ENCODE data around the gene EMC9. TPM values are rescaled to one million over a fixed set of nuclear protein-coding genes. Genes with fewer than 3 reads are reported as not detected.

The EMC9 gene
- total RNA-seq, 1 experiment from 2014 or later = 27.4 TPM

DNA sequence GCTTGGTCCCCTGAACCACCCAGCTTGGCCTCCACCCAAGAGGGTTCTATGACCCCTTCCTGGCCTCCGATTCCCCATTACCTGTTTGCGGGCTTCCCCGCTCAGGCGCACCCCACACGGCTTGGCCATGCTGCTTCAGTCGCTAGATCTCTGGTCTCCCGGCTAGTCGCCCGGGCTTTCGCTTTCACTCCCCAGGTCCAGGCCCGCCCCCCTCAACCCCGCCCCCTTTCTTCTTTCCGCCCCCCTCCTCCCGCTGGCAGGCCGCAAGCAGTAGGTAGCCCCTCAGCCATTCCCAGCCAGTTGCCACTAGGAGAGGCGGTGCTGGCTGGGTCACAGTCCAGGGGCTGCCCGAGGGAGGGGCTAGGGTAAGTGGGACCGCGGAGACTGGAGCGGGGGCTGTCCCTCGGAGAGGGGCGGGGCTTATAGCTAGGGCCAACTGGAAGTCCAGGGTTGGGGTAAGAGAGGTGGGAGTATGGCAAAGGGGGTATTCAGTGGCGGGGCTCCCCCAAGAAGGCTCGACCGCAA lies 5.1 kb upstream of the EMC9 start, which contains the start of gene PSME2:
Gene PSME2, minus strand, starts transcription at position 158 of the 525 bp plus-strand sequence. Its CDS starts 29 bp downstream, at position 129.
- intact Hi-C loops (cut with micrococcal nuclease; ENCODE audit: unreplicated experiment) = loop anchor here (1.0 to 2.0 kb wide), 2 partner anchors 32 to 66 kb away; partner anchors contain the start of genes CHMP4A, DCAF11 and NRL
- peaks cover 10% of the 10 kb centered on the region for H3F3A ChIP-seq (ENCODE audit: insufficient read depth, low read depth)
- ChIA-PET POLR2A (ENCODE audit: unreplicated experiment) (interaction anchor here (0.5 to 1.8 kb wide), 4 partner anchors 32 to 1026 kb away, joined by 3 to 26 read pairs (median 3); partner anchors contain the start of genes DCAF11 and NRL), CTCF (interaction anchor here (0.6 to 1.4 kb wide), 4 partner anchors 15 to 637 kb away, joined by 3 to 4 read pairs (median 4); partner anchors contain the start of genes DCAF11, IRF9 and NRL)
- peak within 1 kb of the TSS; percentile 79 for H2AFZ ChIP-seq
- H3K9me2 ChIP-seq (ENCODE audit: insufficient read depth) = no peaks in the 10 kb centered on the region
- no peaks in the 10 kb centered on the region for H3K27me3 ChIP-seq (ENCODE audit: insufficient read depth, low read depth)
- no peaks in the 10 kb centered on the region for H3K9me3 ChIP-seq (ENCODE audit: insufficient read depth, low read depth)
- no TSS peak for BruUV-seq (replicated peaks)
- H3K4me1 ChIP-seq (replicated peaks; ENCODE audit: insufficient read depth) = peaks cover 15% of the 10 kb centered on the region
- peak; percentile 90 to 95 for DNase-seq
- no peaks in the 10 kb centered on the region; the same call in 1 of the 2 replicates for H3K36me3 ChIP-seq (ENCODE audit: low read depth)
- H4K20me1 ChIP-seq (ENCODE audit: insufficient read depth) = no peaks in the 10 kb centered on the region
- H3K4me2 ChIP-seq = peak within 1 kb of the TSS; percentile 93
- TF ChIP-seq EZH2 (IDR thresholded peaks at IDR 0.05; ENCODE audit: low read depth) = no peak
- TF ChIP-seq, protein P1, sequence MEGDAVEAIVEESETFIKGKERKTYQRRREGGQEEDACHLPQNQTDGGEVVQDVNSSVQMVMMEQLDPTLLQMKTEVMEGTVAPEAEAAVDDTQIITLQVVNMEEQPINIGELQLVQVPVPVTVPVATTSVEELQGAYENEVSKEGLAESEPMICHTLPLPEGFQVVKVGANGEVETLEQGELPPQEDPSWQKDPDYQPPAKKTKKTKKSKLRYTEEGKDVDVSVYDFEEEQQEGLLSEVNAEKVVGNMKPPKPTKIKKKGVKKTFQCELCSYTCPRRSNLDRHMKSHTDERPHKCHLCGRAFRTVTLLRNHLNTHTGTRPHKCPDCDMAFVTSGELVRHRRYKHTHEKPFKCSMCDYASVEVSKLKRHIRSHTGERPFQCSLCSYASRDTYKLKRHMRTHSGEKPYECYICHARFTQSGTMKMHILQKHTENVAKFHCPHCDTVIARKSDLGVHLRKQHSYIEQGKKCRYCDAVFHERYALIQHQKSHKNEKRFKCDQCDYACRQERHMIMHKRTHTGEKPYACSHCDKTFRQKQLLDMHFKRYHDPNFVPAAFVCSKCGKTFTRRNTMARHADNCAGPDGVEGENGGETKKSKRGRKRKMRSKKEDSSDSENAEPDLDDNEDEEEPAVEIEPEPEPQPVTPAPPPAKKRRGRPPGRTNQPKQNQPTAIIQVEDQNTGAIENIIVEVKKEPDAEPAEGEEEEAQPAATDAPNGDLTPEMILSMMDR (conservative IDR thresholded peaks at IDR 0.05) = no peak
- peak within 1 kb of the TSS; percentile 63 for H3K4me3 ChIP-seq
- peak within 1 kb of the TSS; percentile 29; the same call in 1 of the 2 replicates for H3K27ac ChIP-seq
- H3K79me2 ChIP-seq (ENCODE audit: low read depth) = peaks cover 37% of the 10 kb centered on the region

DNA sequence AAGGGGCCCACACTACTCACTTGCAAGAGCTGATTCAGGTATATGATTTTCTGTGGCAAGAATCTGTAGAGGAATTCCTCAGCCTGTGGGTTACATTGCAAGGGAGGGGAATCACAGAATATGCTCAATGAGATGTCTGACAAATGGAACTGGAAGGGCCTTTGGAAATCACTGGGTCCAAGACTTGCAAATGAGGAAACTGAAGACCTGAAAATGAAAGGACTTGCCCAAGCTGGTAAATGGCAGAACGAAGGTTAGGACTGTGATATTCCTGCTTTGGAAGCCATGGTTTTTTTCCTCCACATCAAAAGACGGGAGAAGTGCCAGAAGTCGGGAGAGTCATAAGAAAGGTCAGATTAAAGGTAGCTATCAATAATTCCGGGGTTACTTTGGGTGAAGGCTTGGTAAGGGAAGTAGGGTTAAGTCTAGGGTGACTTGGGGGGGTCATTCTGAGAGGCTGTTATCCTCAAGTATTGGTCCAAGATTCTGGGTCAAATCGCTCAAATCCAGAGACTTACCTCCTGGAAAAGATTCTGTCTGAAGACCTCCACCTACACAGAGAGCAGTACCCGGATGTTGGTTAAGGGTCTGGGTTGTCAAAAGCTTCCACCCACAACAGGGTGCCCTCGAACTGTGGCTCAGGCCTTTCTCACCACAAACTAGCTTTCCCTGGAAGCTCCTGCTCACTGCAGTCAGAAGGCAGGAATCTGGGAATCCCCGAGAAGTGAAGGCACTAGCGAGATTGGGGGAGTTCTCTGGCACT lies 4.5 kb upstream of the EMC9 start:
- H3K36me3 ChIP-seq (ENCODE audit: low read depth) = no peaks in the 10 kb centered on the region; the same call in 1 of the 2 replicates
- H3K4me1 ChIP-seq (replicated peaks; ENCODE audit: insufficient read depth) = peaks cover 15% of the 10 kb centered on the region
- no peak for TF ChIP-seq EZH2 (IDR thresholded peaks at IDR 0.05; ENCODE audit: low read depth)
- TF ChIP-seq, protein P1 (conservative IDR thresholded peaks at IDR 0.05) = no peak
- BruUV-seq (replicated peaks) = TSS peak; percentile 53
- ChIA-PET POLR2A (ENCODE audit: unreplicated experiment) (interaction anchor here (0.5 to 1.8 kb wide), 3 partner anchors 9 to 35 kb away, joined by 4 to 26 read pairs (median 5); partner anchors contain the start of genes DCAF11 and NRL), CTCF (interaction anchor here (0.6 to 1.4 kb wide), 3 partner anchors 15 to 54 kb away, joined by 3 to 4 read pairs (median 4); partner anchors contain the start of genes DCAF11, IRF9 and NRL)
- no peak for DNase-seq
- peak overlapping the region; percentile 29; the same call in 1 of the 2 replicates for H3K27ac ChIP-seq
- H3F3A ChIP-seq (ENCODE audit: insufficient read depth, low read depth) = peaks cover 10% of the 10 kb centered on the region
- H3K9me3 ChIP-seq (ENCODE audit: insufficient read depth, low read depth) = no peaks in the 10 kb centered on the region
- peak overlapping the region; percentile 93 for H3K4me2 ChIP-seq
- H3K79me2 ChIP-seq (ENCODE audit: low read depth) = peaks cover 37% of the 10 kb centered on the region
- intact Hi-C loops (cut with micrococcal nuclease; ENCODE audit: unreplicated experiment) = loop anchor here (1.0 to 2.0 kb wide), 2 partner anchors 32 to 67 kb away; partner anchors contain the start of genes CHMP4A, DCAF11 and NRL
- no peaks in the 10 kb centered on the region for H4K20me1 ChIP-seq (ENCODE audit: insufficient read depth)
- H3K4me3 ChIP-seq = peak overlapping the region; percentile 63
- no peaks in the 10 kb centered on the region for H3K27me3 ChIP-seq (ENCODE audit: insufficient read depth, low read depth)
- H2AFZ ChIP-seq = peak overlapping the region; percentile 79
- no peaks in the 10 kb centered on the region for H3K9me2 ChIP-seq (ENCODE audit: insufficient read depth)

DNA sequence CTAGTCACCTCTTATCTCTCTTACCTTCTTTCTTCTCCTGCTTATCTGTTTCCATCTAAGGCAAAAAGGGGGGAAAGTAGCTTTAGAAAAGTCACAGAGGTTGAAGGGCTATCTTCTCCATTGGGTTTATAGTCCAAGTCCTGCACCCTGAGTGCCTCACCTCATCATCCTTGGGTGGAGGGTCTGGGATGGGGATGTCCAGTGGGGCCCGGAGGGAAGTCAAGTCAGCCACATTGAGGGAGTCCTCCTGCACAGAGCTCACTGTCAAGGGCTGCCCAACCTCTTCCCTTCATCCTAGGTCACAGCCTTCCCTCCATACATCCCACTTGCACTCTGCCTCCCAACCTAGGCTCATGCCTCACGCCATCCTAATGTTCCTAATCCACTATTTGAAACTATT lies 3.8 kb upstream of the EMC9 start:
- Histone ChIP-seq H3K27me3 (ENCODE audit: insufficient read depth, low read depth) (no peaks in the 10 kb centered on the region), H3K9me2 (ENCODE audit: insufficient read depth) (no peaks in the 10 kb centered on the region), H3K79me2 (ENCODE audit: low read depth) (peaks cover 37% of the 10 kb centered on the region), H3K36me3 (ENCODE audit: low read depth) (no peaks in the 10 kb centered on the region; the same call in 1 of the 2 replicates), H3F3A (ENCODE audit: insufficient read depth, low read depth) (peaks cover 10% of the 10 kb centered on the region), H3K9me3 (ENCODE audit: insufficient read depth, low read depth) (no peaks in the 10 kb centered on the region), H3K4me3 (peak overlapping the region; percentile 63; the same call in 1 of the 2 replicates), H3K27ac (no peak overlapping the region), H3K4me1 (replicated peaks; ENCODE audit: insufficient read depth) (peaks cover 15% of the 10 kb centered on the region), H4K20me1 (ENCODE audit: insufficient read depth) (no peaks in the 10 kb centered on the region), H2AFZ (no peak overlapping the region), H3K4me2 (peak overlapping the region; percentile 93)
- no TSS peak for BruUV-seq (replicated peaks)
- CTCF ChIA-PET = interaction anchor here (0.6 kb wide), 2 partner anchors 11 to 53 kb away, joined by 4 to 5 read pairs; no protein-coding TSS in a partner anchor
- POLR2A ChIA-PET (ENCODE audit: unreplicated experiment) = interaction anchor here (0.6 kb wide), 1 partner anchor 8 kb away, joined by 5 read pairs; no protein-coding TSS in a partner anchor
- intact Hi-C loops (cut with micrococcal nuclease; ENCODE audit: unreplicated experiment) = no loop called here
- DNase-seq = no peak
- TF ChIP-seq EZH2 (IDR thresholded peaks at IDR 0.05; ENCODE audit: low read depth) = no peak
- TF ChIP-seq, protein P1 (conservative IDR thresholded peaks at IDR 0.05) = no peak

Measured in PC-9 (cell line).